IMR-90 (cell line): ENCODE results near the gene COL1A1. TPM values are rescaled to one million over a fixed set of nuclear protein-coding genes. Genes with fewer than 3 reads are reported as not detected.

Source experiments
- ATAC-seq: fragments of 200-7000 bp; cut with Tn5 transposase; 2 replicates; pipeline ENCODE4 v1.9.1; 2020; ENCODE audit warnings: low read depth, mild to moderate bottlenecking, moderate library complexity
- BruUV-seq: library from RNA; stranded (reverse); fragments of 400-500 nt; replicated peaks from 2 replicates; lab custom pipeline; 2021; lab: Mats Ljungman, UMichigan
- CTCF ChIA-PET: fragments of 300-600 bp; formaldehyde crosslinking; extraction: SDS; loops from one replicate; lab custom pipeline; 2021; ENCODE audit warnings: antibody characterized with exemption; lab: Yijun Ruan, JAX
- POLR2A ChIA-PET: fragments of 300-600 bp; sonication (Branson Sonifier 250); formaldehyde crosslinking; loops from one replicate; lab custom pipeline; 2022; ENCODE audit warnings: antibody characterized with exemption; ENCODE audit not compliant: unreplicated experiment; lab: Charles Lee
- DNase-seq: peaks from one replicate; pipeline ENCODE4 v3.0.0; 2013
- H2AFZ ChIP-seq: replicated peaks from 2 replicates; pipeline ENCODE3; 2013; ENCODE audit warnings: low read length, mild to moderate bottlenecking; ENCODE audit not compliant: poor library complexity
- H2AK5ac ChIP-seq: 2 replicates; pipeline ENCODE4 v1.6.1; 2013; ENCODE audit warnings: low read depth, low read length, inconsistent platforms
- H2AK9ac ChIP-seq: replicated peaks from 2 replicates; pipeline ENCODE3; 2013; ENCODE audit warnings: mild to moderate bottlenecking, low read depth, low read length, moderate library complexity; ENCODE audit not compliant: poor library complexity
- H2BK120ac ChIP-seq: 2 replicates; pipeline ENCODE4 v1.6.1; 2013; ENCODE audit warnings: low read depth, low read length, inconsistent platforms
- H2BK15ac ChIP-seq: 3 replicates; pipeline ENCODE4 v1.6.1; 2013; ENCODE audit warnings: low read depth, low read length, inconsistent platforms
- H2BK20ac ChIP-seq: 2 replicates; pipeline ENCODE4 v1.6.1; 2013; ENCODE audit warnings: low read depth, mild to moderate bottlenecking, inconsistent platforms, low read length, moderate library complexity
- H2BK5ac ChIP-seq: 2 replicates; pipeline ENCODE4 v1.6.1; 2013; ENCODE audit warnings: mild to moderate bottlenecking, low read depth, low read length, inconsistent platforms; ENCODE audit not compliant: poor library complexity, severe bottlenecking
- H3K14ac ChIP-seq: replicated peaks from 2 replicates; pipeline ENCODE4 v1.6.1; 2013; ENCODE audit warnings: low read depth, low read length, inconsistent platforms
- H3K18ac ChIP-seq: 2 replicates; pipeline ENCODE4 v1.6.1; 2013; ENCODE audit warnings: low read depth, low read length, control low read depth
- H3K23ac ChIP-seq: 2 replicates; pipeline ENCODE4 v1.6.1; 2013; ENCODE audit warnings: low read depth, low read length, inconsistent platforms
- H3K27ac ChIP-seq: 2 replicates; pipeline ENCODE4 v1.5.1; 2013; ENCODE audit warnings: mild to moderate bottlenecking, control low read depth, low read length; ENCODE audit not compliant: insufficient read depth
- H3K27me3 ChIP-seq: 2 replicates; pipeline ENCODE4 v1.6.1; 2013; ENCODE audit warnings: low read length; ENCODE audit not compliant: control insufficient read depth, insufficient read depth
- H3K36me3 ChIP-seq: 2 replicates; pipeline ENCODE4 v1.6.1; 2013; ENCODE audit warnings: low read length, mixed read lengths; ENCODE audit not compliant: control insufficient read depth, insufficient read depth
- H3K4ac ChIP-seq: 2 replicates; pipeline ENCODE4 v1.6.1; 2013; ENCODE audit warnings: low read depth, low read length, inconsistent platforms
- H3K4me1 ChIP-seq: 2 replicates; pipeline ENCODE4 v1.6.1; 2013; ENCODE audit warnings: low read length, mixed read lengths; ENCODE audit not compliant: control insufficient read depth, insufficient read depth
- H3K4me2 ChIP-seq: 2 replicates; pipeline ENCODE4 v1.6.1; 2013; ENCODE audit warnings: low read depth, mild to moderate bottlenecking, control low read depth, low read length, moderate library complexity
- H3K4me3 ChIP-seq: 2 replicates; pipeline ENCODE4 v1.5.1; 2013; ENCODE audit warnings: low read depth, mild to moderate bottlenecking, control low read depth, low read length, moderate library complexity; ENCODE audit not compliant: insufficient read depth
- H3K56ac ChIP-seq: 2 replicates; pipeline ENCODE4 v1.6.1; 2013; ENCODE audit warnings: low read length, inconsistent platforms; ENCODE audit not compliant: insufficient read depth; ENCODE audit errors: extremely low read depth
- H3K79me1 ChIP-seq, 2 experiments: 2 replicates each; pipeline ENCODE4 v1.6.1; 2013; ENCODE audit warnings: low read length in 2 of 2, inconsistent platforms in 1 of 2, low read depth in 1 of 2
- H3K9ac ChIP-seq: 2 replicates; pipeline ENCODE4 v1.6.1; 2013; ENCODE audit warnings: low read depth, low read length, control low read depth
- H3K9me1 ChIP-seq: 2 replicates; pipeline ENCODE4 v1.6.1; 2013; ENCODE audit warnings: low read length, inconsistent platforms; ENCODE audit not compliant: insufficient read depth
- H3K9me3 ChIP-seq: 2 replicates; pipeline ENCODE4 v1.6.1; 2013; ENCODE audit warnings: low read length; ENCODE audit not compliant: control insufficient read depth, insufficient read depth
- H4K20me1 ChIP-seq: 2 replicates; pipeline ENCODE4 v1.6.1; 2013; ENCODE audit warnings: low read length, inconsistent platforms; ENCODE audit not compliant: insufficient read depth
- H4K5ac ChIP-seq: 2 replicates; pipeline ENCODE4 v1.6.1; 2013; ENCODE audit warnings: mild to moderate bottlenecking, low read depth, low read length, control low read depth
- H4K8ac ChIP-seq, 2 experiments: 2 replicates each; pipeline ENCODE4 v1.6.1; 2013; ENCODE audit warnings: low read depth in 2 of 2, low read length in 2 of 2, control low read depth in 1 of 2, inconsistent platforms in 1 of 2
- H4K91ac ChIP-seq: 2 replicates; pipeline ENCODE4 v1.6.1; 2013; ENCODE audit warnings: low read depth, low read length, inconsistent platforms; ENCODE audit not compliant: insufficient read depth
- CEBPB ChIP-seq: IDR thresholded peaks from 2 replicates; pipeline ENCODE4 v1.6.1; 2012; ENCODE audit warnings: low read depth, low read length, improper control_type of control experiment
- CTCF ChIP-seq: conservative IDR thresholded peaks from 2 replicates; pipeline ENCODE4 v1.5.1; 2012; ENCODE audit warnings: mild to moderate bottlenecking, low read depth, low read length, improper control_type of control experiment
- MXI1 ChIP-seq: IDR thresholded peaks from 2 replicates; pipeline ENCODE4 v1.6.1; 2012; ENCODE audit warnings: low read depth, mild to moderate bottlenecking, low read length, moderate library complexity, borderline replicate concordance
- NFE2L2 ChIP-seq: fragments of 150-350 bp; IDR thresholded peaks from 2 replicates; pipeline ENCODE4 v1.6.1; 2016; ENCODE audit warnings: low read depth, mild to moderate bottlenecking, low read length
- RAD21 ChIP-seq: IDR thresholded peaks from 2 replicates; pipeline ENCODE4 v1.6.1; 2012; ENCODE audit warnings: low read length, improper control_type of control experiment
- USF2 ChIP-seq: fragments of 150-350 bp; IDR thresholded peaks from 2 replicates; pipeline ENCODE4 v1.6.1; 2017; ENCODE audit warnings: mild to moderate bottlenecking, antibody characterized with exemption, low read length, low read depth
- WGBS, 2 experiments: methylation state at CpG; one replicate each; pipeline versions ENCODE4 v1.1.5 to v1.1.7; 2013; ENCODE audit warnings: missing lambda C conversion rate in 2 of 2; ENCODE audit not compliant: insufficient read length in 1 of 2; ENCODE audit errors: extremely low coverage in 2 of 2; 5-methylcytosine and 5-hydroxymethylcytosine counted together
- dilution Hi-C: fragments of 300-500 bp; cut with HindIII; formaldehyde crosslinking; loops from one replicate; pipeline ENCODE4 v1.14.3; 2018; ENCODE audit warnings: low sequenced_read_pairs; ENCODE audit not compliant: unreplicated experiment
- in situ Hi-C: fragments of 300-500 bp; cut with MboI; formaldehyde crosslinking; loops from 3 replicates; pipeline ENCODE4 v1.14.3; 2019; ENCODE audit warnings: low sequenced_read_pairs, inconsistent platforms, mixed read lengths
- intact Hi-C: fragments of 100-400 bp; cut with micrococcal nuclease; formaldehyde crosslinking; loops from 2 replicates; pipeline ENCODE4 v1.10.0; 2022
- polyA plus RNA-seq, 3 experiments: library from polyadenylated mRNA; depleted of rRNA; stranded (reverse); fragments of >200 nt; gene quantifications; 2 replicates each; pipeline ENCODE4 v1.2.3, GENCODE V29; 2012; ENCODE audit warnings: low replicate concordance in 1 of 3
- total RNA-seq: library from RNA; depleted of rRNA; stranded (reverse); fragments of >200 nt; gene quantifications from 2 replicates; pipeline ENCODE4 v1.2.3, GENCODE V29; 2012

COL1A1 gene
- total and polyA plus RNA-seq, 2 of the 4 experiments (the other 2 are of a cell fraction) = 2,180 to 4,350 TPM

GRCh38 chr17:50188531-50188920 lies 12.9 kb downstream of the COL1A1 start:
- Histone ChIP-seq H4K91ac (peak overlapping the region; percentile 83), H3K23ac (peak overlapping the region; percentile 91), H3K4ac (peak overlapping the region; percentile 100), H2BK120ac (peak overlapping the region; percentile 72), H4K20me1 (peaks cover 97% of the 10 kb centered on the region), H2BK15ac (peak overlapping the region; percentile 23; the same call in 1 of the 3 replicates), H3K4me1 (peaks cover 19% of the 10 kb centered on the region), H4K5ac (peak overlapping the region; percentile 83), H3K18ac (peak overlapping the region; percentile 93), H3K56ac (peak overlapping the region; percentile 88; the same call in 1 of the 2 replicates), H4K8ac (peak overlapping the region; percentile 65 to 86), H3K4me3 (no peak overlapping the region), H2AK9ac (peak overlapping the region; percentile 92), H2BK5ac (peak overlapping the region; percentile 99), H2AK5ac (peak overlapping the region; percentile 93), H3K27ac (peak overlapping the region; percentile 99), H3K4me2 (no peak overlapping the region), H3K9me1 (peaks cover 2% of the 10 kb centered on the region; the same call in 1 of the 2 replicates), H3K79me1 (peaks cover 4 to 80% of the 10 kb centered on the region in 2 experiments; a peak in 3 of 4 replicates), H3K27me3 (no peaks in the 10 kb centered on the region), H2BK20ac (peak overlapping the region; percentile 10; the same call in 1 of the 2 replicates), H3K9me3 (no peaks in the 10 kb centered on the region), H2AFZ (peak overlapping the region; percentile 69), H3K14ac (peak overlapping the region; percentile 91), H3K36me3 (peaks cover 93% of the 10 kb centered on the region), H3K9ac (peak overlapping the region; percentile 58)
- dilution Hi-C loops = no loop called here
- BruUV-seq = no TSS peak
- DNase-seq = no peak
- intact Hi-C loops = no loop called here
- ATAC-seq = no peak; the same call in 1 of the 2 replicates
- in situ Hi-C loops = no loop called here
- WGBS, 2 experiments = 48% methylated on average over 4 of the region's 13 CpGs; no CpG with 5 or more reads in 1 of the 2 experiments
- CTCF ChIA-PET = interaction anchor here (0.7 to 0.8 kb wide), 2 partner anchors 23 to 25 kb away, joined by 3 to 5 read pairs; no protein-coding TSS in a partner anchor
- TF ChIP-seq RAD21 (no peak), CTCF (no peak), NFE2L2 (no peak), USF2 (no peak), MXI1 (no peak), CEBPB (no peak)
- POLR2A ChIA-PET = interaction anchor here (0.6 to 2.1 kb wide), 6 partner anchors 8 to 79 kb away, joined by 3 to 11 read pairs (median 4); partner anchors contain the start of gene COL1A1
